ENCODE data around the gene ADGRV1.

DNA sequence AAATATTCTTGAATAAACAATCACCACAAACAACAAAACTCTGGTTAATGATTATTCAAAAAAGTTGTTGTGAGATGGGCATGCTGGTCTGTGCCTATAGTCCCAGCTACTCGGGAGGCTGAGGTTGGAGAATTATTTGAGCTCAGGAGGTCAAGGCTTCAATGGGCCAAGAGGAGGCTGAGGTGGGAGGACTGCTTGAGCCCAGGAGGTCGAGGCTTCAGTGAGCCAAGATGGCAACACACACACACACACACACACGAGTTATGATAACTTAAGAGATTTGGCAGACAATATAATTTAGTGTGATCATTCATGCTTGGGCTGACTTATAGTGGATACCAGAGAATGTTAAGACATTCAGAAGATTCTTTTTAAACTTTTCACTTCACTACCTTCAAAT lies 44.1 kb upstream of the ADGRV1 start:
- TF ChIP-seq, protein P1, sequence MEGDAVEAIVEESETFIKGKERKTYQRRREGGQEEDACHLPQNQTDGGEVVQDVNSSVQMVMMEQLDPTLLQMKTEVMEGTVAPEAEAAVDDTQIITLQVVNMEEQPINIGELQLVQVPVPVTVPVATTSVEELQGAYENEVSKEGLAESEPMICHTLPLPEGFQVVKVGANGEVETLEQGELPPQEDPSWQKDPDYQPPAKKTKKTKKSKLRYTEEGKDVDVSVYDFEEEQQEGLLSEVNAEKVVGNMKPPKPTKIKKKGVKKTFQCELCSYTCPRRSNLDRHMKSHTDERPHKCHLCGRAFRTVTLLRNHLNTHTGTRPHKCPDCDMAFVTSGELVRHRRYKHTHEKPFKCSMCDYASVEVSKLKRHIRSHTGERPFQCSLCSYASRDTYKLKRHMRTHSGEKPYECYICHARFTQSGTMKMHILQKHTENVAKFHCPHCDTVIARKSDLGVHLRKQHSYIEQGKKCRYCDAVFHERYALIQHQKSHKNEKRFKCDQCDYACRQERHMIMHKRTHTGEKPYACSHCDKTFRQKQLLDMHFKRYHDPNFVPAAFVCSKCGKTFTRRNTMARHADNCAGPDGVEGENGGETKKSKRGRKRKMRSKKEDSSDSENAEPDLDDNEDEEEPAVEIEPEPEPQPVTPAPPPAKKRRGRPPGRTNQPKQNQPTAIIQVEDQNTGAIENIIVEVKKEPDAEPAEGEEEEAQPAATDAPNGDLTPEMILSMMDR (IDR thresholded peaks at IDR 0.05) = no peak
- TF ChIP-seq POLR2A (IDR thresholded peaks at IDR 0.05) (no peak), POLR2AphosphoS5 (IDR thresholded peaks at IDR 0.05) (no peak), EP300 (IDR thresholded peaks at IDR 0.05) (no peak)
